OCI-LY3 (cell line): ENCODE data around the gene ANKRD13D.

ENCODE experiments used
- EZH2phosphoT487 ChIP-seq: fragments of 200-600 bp; shearing (Covaris generic); IDR thresholded peaks from 2 replicates; pipeline ENCODE4 v1.6.1; 2018; ENCODE audit warnings: antibody characterized with exemption, mixed run types, low read depth
- TF ChIP-seq, protein P1 (sequence below): fragments of 200-600, 300-600 bp; sonication (generic); IDR thresholded peaks from 2 replicates; pipeline ENCODE4 v1.5.1; 2014; ENCODE audit warnings: antibody characterized with exemption, low read length, low read depth

DNA sequence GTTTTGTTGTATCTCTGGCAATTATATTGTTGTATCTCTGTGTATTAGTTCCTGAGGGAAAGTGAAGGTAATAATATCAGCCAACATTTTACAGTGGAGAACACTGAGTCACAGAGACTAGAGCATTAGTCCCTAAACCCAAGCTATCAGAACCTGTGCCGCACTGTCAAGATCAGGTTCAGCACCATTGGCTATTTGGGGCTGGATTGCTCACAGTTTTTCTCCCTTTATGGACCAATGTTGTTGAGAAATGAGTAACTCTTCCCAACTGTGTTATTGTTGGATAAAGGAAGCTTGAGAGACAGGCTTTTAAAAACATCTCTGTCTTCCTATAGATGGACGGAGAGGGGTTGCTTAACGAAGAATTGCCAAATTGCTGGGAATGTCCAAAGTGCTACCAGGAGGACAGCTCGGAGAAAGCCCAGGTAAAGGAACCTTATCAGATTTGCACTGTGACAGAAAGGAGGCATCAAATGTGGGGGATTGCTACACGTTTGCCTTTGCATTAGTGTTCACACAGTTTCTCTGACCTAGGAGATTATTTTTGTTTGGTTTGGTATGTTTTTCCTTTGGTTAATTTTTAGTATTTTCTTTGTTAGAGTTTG is 41.1 kb upstream of the ANKRD13D start:
- TF ChIP-seq, protein P1, sequence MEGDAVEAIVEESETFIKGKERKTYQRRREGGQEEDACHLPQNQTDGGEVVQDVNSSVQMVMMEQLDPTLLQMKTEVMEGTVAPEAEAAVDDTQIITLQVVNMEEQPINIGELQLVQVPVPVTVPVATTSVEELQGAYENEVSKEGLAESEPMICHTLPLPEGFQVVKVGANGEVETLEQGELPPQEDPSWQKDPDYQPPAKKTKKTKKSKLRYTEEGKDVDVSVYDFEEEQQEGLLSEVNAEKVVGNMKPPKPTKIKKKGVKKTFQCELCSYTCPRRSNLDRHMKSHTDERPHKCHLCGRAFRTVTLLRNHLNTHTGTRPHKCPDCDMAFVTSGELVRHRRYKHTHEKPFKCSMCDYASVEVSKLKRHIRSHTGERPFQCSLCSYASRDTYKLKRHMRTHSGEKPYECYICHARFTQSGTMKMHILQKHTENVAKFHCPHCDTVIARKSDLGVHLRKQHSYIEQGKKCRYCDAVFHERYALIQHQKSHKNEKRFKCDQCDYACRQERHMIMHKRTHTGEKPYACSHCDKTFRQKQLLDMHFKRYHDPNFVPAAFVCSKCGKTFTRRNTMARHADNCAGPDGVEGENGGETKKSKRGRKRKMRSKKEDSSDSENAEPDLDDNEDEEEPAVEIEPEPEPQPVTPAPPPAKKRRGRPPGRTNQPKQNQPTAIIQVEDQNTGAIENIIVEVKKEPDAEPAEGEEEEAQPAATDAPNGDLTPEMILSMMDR, result no peak
- no peak for TF ChIP-seq EZH2phosphoT487
